Bladder microvascular endothelial cell (primary cell): ENCODE data around the gene EFR3B. TPM values are rescaled to one million over a fixed set of nuclear protein-coding genes. Genes with fewer than 3 reads are reported as not detected.

Source experiments
- total RNA-seq: library from RNA; depleted of rRNA; stranded (reverse); fragments of >200 nt; gene quantifications from 2 replicates; pipeline ENCODE4 v1.2.3, GENCODE V29; 2014

EFR3B gene
- total RNA-seq: 0.49 and 2.2 TPM in 2 replicates

DNA sequence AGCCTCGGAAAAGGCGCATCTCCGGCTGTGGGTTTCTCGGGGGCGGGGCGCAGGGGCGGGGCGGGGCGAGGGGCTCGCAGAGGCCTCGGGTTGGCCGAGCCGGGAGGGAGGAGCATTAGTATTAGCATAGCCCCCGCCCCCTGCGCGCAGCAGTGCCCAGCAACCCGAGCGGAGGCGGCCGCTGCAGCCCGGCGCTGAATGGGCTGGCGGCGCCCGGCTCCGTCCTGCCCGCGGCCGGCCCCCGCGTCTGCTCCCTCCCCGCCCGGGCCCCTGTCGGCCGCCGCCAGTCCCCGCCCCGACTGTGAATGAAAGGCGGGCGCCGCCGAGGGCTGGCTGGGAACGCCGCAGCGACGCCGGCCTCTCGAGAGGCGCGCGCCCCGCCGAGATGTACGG is at the start of gene EFR3B:
EFR3B (plus strand) TSS at position 149 of the 393 bp plus-strand sequence; CDS start at position 386, 237 bp downstream.

DNA sequence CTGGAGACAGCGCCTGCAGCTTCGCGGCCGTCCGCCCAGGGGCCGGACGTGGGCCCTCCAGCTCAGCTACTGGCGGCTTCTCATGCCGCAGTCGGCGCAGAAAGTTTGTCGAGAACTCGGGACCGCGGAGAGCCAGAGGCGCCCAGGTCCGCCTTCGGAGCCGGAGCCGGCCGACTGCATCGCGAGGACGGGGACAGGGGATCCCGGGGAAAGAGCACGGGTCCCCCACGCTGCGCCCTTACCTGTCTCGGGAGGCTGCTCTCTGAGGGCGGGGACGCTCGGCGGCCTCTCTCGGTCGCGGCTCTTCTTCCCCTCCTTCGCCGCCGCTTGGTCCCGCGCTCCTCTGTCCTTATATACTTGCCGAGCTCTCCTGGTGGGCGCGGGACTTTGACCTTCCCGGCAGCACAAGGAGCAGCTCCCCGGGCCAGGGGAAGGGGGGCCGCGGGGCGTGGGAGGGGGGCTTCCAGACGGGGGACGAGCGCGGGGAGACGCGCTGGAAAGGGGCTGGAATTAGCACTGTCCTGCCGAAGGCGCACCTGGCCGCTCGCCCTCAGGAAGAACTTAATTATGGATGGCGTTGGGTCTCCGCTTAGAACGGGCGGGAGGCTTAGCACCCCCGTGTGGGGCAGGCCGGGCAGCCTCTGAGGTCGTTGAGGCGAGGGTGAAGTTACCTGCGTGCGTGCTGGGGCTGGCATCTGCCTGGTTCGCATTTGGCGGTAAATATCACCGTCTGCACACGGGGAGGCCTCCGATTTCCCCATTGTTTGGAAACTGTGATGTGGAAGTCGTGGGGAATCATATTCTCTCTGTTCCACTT is 126.6 kb downstream of the EFR3B start, which contains the start of gene POMC:
POMC (minus strand) TSS at position 325 of the 817 bp plus-strand sequence. CDS start 3,808 bp downstream, outside the sequence.

Other genes starting within 250 kb of the EFR3B start
- gene PTRHD1, start 248.7 kb upstream of the EFR3B start, total RNA-seq: 26.3 and 37.2 TPM in 2 replicates
- 13.9 and 16.7 TPM in 2 replicates for gene CENPO, start 248.7 kb upstream of the EFR3B start, total RNA-seq
- gene ADCY3, start 121.8 kb upstream of the EFR3B start, total RNA-seq: 24.3 and 25.8 TPM in 2 replicates
- 1.6 and 3.2 TPM in 2 replicates for gene DNAJC27, start 70.1 kb upstream of the EFR3B start, total RNA-seq
- 0.76 and 1.5 TPM in 2 replicates for gene POMC, start 126.5 kb downstream of the EFR3B start, total RNA-seq